Kidney glomerular epithelial cell (primary cell): ENCODE results near the gene CHPF2.

Source experiments
- DNase-seq: peaks from one replicate; lab custom pipeline; 2025; lab: John Stamatoyannopoulos, UW

Gene CHPF2

GRCh38 chr7:151204383-151205032, 27.8 kb upstream of the CHPF2 start:
- no peak for DNase-seq

DNA sequence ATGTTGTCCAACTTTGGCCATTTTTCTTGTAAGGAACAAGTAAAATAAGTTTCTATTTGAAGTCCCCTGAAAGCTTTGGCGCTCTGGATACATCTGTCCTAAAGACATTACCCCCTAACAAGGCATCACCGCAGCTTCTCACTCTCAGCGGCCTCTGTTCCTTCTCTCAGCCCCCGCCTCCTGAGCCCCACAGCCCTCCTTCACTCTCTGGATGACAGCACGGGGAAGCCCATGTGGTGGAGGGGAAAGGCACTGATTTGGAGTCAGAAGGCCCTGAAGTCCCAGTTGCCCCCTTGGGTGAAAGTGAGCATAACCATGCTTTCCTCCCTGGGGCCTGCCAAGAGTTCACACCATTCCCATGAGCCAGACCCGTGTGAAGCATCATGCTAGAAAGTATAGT, 26.6 kb upstream of the CHPF2 start:
- DNase-seq: no peak

DNA sequence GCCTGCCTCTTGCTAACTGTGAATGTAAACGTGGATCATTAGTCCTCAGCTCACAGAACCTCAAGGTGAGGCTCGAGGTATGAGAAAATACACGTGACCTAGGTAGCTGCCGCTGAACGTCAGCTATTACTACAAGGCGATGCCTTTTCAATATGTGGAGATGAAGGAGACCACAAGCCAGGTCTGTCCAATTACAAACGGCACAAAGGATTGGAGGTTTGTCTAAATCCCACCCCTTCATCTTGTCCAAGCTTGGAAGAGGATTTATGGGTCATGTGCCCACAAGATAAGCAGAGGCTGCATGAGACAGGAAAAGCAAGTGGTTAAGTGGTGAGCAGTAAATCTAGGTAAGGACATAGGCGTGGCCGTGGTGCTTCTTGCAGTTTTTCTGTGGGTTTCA, 25.4 kb upstream of the CHPF2 start:
- DNase-seq: no peak

- no peak for DNase-seq
Observed at GRCh38 chr7:151207315-151207714, 25.0 kb upstream of the CHPF2 start.

DNA sequence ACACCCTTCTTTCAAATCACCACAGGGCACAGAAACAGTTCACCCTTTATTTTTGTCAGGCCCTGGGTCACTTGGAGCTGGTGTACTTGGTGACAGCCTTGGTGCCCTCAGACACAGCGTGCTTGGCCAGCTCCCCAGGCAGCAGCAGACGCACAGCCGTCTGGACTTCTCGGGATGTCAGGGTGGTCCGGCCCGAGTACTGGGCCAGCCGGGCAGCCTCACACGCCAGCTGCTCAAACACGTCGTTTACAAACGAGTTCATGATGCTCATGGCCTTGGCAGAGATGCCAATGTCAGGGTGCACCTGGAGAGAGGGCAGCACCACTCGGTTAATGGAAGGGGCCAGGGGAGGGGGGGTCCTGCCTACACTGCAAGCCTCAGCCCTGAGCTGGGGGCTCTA, 24.5 kb upstream of the CHPF2 start:
- no peak for DNase-seq

- DNase-seq: no peak
Observed at GRCh38 chr7:151208253-151208862, 23.9 kb upstream of the CHPF2 start.

- DNase-seq: no peak
Observed at GRCh38 chr7:151209588-151209987, 22.7 kb upstream of the CHPF2 start.

DNA sequence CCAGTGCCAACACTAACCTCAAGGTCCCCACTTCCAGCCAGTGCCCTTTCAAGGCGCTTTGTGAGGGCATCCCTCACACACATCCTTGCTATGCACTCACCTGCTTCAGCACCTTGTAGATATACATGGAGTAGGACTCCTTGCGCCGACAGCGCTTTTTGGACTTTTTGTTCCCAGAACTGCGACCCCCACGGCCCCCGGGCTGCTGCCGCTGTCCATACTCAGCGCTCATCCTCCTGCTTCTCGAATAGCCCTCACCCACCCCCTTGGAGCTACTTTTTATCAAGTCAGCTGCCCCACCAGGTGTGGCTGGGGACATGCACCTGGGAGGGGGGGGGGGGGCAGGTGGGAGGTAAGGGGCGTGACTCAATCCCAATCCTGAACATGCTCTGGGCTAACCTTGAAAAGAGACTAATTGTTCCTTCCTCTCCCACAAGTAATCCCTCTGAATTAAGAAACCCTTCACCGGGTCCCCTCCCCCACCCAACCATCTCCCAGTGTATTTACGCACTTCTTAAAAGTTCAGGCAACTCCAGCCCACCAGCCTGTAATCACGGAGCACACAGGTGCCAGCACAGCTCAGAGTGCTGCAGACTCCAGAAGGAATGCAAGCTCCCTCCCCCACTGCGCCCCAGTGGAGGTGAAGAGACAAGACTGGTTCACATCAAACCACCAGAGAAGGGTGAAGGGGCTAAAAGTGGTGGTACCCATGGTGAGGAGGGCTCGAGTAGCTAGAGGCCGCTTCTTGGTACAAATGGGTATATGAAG, 22.0 kb upstream of the CHPF2 start, which contains the start of gene H2BK1:
Gene H2BK1, minus strand, starts transcription at position 402 of the 768 bp plus-strand sequence. Its CDS starts 170 bp downstream, at position 232.
- no peak for DNase-seq

DNA sequence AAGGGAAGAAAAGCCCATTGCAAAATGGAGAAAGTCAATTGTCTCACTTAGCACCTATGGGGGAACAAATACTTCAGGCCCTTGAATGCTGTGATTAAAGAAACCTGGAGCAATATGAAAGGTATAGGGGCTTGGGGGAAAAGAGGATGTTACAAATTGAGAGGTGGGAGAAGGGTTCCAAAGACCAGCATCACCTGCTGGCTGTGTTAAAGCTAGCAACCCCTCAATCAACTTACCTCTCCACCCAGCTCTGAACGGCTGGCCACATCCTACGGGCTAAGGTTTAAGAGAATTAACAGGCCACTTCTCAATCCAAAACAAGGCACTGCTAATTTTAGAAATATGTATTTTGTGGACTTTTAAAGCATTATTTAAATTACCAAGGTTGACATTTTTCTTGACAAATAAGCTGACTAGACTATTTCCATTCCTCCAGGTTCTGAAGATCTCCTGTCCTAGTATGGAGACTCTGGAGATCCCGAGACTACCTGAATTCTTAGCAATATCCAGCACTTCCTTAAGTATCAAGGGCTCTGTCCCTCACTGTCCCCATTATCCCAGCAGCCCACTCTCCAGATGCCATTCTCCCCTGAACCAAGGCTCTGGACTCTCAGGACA, 21.0 kb upstream of the CHPF2 start:
- no peak for DNase-seq

GRCh38 chr7:151212626-151213025, 19.7 kb upstream of the CHPF2 start:
- no peak for DNase-seq

DNA sequence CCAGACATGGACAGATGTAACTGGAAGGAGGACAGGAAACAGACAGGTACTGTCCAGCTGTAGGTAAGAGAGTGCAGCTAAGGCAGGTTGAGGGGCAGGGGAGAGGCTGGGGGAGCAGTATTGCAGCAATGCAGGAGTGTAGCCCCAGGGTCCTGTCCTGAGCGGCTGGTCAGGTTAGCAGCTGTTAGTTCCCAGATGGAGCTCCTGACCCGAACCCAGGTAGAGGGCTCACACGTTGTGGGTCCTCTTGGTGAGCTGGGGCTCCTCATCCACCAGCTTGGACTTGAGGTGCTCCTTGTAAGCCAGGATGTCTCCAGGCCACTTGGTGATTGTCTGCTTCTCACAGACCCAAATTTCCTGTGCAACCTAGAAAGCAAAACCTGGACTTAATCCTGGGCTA, 18.5 kb upstream of the CHPF2 start:
- DNase-seq: no peak

GRCh38 chr7:151215396-151215795, 16.9 kb upstream of the CHPF2 start:
- no peak for DNase-seq

- no peak for DNase-seq
Observed at GRCh38 chr7:151218170-151218569, 14.1 kb upstream of the CHPF2 start.

DNA sequence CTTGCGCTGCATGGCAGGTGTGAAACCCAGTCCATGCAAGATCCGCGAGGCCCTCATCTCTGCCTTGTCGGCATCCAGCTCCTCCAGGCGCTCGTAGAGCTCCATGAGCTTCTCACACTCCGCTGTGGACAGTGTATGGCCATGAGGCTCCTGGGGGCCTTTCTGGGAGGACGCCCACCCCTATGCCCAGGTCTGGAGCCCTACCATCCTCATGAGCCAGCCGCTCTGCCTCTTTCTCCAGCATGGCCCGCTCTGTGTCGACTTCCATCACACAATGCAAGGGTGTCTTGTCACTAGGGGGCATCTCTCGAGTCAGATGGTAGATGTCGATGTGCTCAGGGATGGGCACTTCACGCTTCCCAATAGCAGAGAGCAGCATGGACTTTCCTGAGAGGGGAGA, 8.6 kb upstream of the CHPF2 start:
- DNase-seq: no peak

GRCh38 chr7:151225948-151226510, 6.3 kb upstream of the CHPF2 start:
- no peak for DNase-seq

GRCh38 chr7:151226560-151226874, 5.8 kb upstream of the CHPF2 start:
- DNase-seq: no peak

DNA sequence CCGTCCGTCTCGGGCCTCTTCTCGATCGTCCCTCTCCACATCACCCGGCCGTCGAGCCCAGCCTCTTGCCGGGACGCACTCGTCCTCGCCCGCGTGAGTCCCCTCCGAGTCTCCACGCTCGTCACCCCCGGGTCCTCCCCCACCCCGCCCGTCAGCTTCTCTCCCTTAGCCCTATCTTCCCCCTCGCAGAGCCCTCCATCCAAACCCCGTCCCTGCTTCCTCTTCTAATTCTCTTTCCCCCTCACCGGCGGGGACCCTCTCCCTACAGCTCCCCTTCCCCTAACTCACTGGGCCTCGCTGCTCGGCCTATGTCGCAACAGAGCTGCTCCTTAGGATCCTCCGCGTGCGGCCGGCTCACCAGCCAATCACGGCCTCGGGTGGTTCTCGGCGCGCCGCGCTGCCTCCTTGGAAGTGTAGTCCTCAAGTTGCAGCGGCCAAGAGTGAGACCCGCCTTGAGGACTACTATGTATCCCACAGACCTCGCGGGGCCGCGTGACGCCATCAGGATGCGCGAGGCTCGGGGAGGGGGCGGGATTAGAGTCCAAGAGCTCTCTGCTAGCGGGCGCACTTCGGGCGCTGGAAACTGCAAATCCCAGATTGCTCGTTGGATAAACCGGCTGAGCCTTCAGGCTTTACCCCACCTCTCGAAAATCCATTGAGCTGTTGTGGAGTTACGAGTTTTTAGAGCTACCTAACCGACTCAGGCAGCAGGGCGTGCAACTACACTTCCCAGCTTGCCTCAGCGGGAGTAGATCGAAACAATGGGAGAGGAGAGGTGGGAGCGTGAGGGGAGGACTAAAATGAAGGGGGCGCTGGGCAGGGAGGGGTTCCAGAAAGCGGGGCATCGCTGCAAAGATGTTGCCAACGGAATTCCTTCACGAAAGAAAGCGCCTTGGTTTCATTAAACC, 5.2 kb upstream of the CHPF2 start, which contains the start of gene ABCF2:
Gene ABCF2, minus strand, starts transcription at position 331 of the 908 bp plus-strand sequence. CDS start 747 bp downstream, outside the sequence.
- DNase-seq: peak; percentile 94

DNA sequence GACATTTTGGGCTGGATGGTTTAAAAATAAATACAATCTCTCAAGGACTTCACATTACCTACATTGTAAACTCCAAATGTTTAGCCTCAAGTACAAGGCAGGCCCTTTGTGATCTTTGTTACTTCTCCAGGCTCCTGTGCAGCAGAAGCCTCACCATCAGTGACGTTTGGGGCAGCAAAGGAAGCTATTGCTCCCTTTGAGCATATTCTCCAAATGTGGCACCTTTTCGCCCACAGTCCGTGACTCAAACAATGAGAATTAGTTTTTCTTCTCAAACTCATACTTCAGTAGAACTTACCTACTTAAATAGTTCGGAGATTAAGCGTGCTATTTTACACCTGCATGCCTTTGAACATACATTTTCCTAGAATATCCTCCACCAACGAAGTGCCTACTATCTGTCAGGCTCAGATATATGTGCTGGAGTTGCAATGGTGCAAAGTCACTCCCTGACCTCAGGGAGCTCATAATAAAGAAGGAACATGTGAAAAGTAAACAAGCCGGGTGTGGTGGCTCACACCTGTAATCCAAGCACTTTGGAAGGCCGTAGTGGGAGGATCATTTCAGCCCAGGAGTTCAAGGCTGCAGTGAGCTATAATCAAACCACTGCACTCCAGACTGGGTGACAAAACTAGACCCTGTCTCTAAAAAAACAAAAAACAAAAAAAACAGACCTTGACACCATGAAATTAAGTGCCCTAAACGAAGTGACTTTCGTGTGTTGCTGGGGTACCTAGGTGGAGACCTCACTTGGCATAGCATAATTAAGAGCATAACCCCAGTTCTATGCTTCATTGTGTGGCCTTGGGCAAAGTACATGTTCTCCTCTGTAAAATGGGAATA, 4.0 kb upstream of the CHPF2 start:
- DNase-seq: no peak

DNA sequence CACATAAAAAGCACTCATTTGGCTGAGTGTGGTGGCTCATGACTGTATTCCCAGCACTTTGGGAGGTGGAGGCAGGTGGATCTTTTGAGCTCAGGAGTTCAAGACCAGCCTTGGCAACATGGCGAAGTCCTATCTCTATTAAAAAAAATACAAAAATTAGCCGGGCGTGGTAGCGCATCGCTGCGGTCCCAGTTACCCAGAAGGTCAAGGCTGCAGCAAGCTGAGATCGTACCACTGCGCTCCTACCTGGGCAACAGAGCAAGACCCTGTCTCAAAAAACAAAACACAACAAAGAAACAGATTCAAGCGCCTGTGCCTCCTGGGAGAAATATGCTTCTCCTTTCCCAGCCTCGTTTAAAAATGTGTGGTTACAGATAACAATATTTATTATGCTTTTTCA, 3.0 kb upstream of the CHPF2 start:
- no peak for DNase-seq

GRCh38 chr7:151231080-151231479, 1.2 kb upstream of the CHPF2 start:
- DNase-seq: no peak
